Epithelial cell of prostate (primary cell): ENCODE results near the gene ERC2.

ENCODE experiments used
- DNase-seq: peaks from one replicate; pipeline ENCODE4 v3.0.0-alpha.2; 2011; ENCODE audit warnings: low read depth, low spot score
- H3K27ac ChIP-seq: fragments of 450-650 bp; 2 replicates; pipeline ENCODE4 v1.5.1; 2017; ENCODE audit warnings: mild to moderate bottlenecking

ERC2 gene

DNA sequence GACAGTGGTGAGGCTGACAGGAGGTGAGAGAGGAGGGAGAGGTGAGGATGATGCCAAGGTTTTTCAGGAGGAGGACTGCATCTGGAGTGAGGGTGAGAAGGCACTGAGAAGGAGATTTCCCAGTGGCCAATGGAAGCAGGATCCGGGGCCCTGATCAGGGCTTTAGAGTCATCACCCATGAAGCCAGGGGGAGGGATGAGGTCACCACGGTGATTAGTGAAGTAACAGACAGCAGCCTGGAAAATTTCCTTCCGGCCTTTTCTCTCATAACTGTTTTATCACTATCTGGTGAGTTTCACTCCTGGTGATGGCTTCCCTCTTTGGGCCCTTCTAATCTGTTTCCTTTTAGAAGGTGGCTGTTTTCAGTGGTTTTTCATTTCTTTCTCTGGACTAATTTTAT lies 900.7 kb downstream of the ERC2 start:
- no peak overlapping the region for H3K27ac ChIP-seq
- DNase-seq = no peak

DNA sequence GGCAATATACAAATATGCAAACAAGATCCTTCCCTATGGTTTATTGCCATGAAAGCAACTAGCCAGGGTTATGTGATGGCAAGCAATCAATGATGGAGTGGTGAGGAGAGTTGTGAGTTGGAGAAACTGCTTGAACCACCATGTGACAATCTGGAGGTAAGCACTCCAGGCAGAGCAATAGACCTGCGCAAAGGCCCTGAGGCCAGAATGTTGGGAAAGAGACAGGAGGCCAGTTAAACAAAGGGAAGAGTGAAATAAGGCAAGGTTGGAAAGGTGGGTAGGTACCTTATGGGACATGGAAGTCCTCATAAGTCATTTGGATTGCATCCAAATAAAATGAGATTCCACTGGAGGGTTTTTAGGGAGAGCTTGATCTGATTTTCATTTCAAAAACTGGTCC lies 901.1 kb downstream of the ERC2 start:
- no peak overlapping the region for H3K27ac ChIP-seq
- DNase-seq = no peak

DNA sequence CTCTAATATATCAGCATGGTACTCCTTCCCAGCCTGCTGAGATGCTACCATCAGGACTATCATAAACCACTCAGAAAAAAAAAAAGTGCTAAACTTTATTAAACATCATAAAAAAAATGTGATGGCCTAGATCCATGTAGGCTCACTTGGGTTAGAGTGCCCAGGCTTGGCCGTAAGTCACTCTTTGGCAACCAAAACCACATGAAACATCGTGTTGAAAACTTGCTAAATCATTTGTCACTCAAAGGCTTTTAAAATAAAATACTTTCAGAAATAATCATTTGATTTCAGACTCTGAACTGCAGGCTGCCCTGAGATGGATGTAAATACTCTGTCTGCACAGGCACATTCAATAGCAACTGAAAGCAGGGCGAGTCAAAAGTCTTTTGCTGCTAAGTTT lies 902.7 kb downstream of the ERC2 start:
- H3K27ac ChIP-seq = no peak overlapping the region
- no peak for DNase-seq

- no peak for DNase-seq
Measured at GRCh38 chr3:55564726-55565125, 903.5 kb downstream of the ERC2 start.

GRCh38 chr3:55562700-55563099 lies 905.6 kb downstream of the ERC2 start:
- no peak for DNase-seq
- no peak overlapping the region for H3K27ac ChIP-seq

More at GRCh38 chr3:55564726-55565125, 903.5 kb downstream of the ERC2 start:
- H3K27ac ChIP-seq = no peak overlapping the region

- no peak for DNase-seq
- no peak overlapping the region for H3K27ac ChIP-seq
Measured at GRCh38 chr3:55559500-55560423, 908.5 kb downstream of the ERC2 start.

DNA sequence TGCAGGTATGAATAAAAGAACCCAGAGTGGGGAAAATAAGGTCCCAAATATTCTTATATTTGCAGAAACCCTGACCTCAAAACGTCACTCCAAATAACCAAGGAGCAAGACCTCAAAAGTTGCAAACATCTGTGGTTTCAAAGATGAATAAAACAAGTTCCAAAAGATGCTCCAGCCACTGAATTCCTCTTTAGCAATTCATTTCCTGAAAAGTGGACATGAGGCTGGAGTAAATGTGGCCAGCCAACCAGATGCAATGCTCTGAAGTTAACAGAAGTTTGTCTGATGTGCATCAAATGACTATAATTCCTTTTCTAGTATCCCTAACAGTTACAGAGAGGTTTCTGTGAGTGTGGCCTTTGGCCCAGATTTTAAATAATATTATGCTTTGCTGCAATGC lies 910.0 kb downstream of the ERC2 start:
- no peak for DNase-seq

GRCh38 chr3:55557549-55557948 lies 910.7 kb downstream of the ERC2 start:
- no peak for DNase-seq
- H3K27ac ChIP-seq = no peak overlapping the region

More for the DNA sequence above, 910.0 kb downstream of the ERC2 start:
- H3K27ac ChIP-seq = no peak overlapping the region

DNA sequence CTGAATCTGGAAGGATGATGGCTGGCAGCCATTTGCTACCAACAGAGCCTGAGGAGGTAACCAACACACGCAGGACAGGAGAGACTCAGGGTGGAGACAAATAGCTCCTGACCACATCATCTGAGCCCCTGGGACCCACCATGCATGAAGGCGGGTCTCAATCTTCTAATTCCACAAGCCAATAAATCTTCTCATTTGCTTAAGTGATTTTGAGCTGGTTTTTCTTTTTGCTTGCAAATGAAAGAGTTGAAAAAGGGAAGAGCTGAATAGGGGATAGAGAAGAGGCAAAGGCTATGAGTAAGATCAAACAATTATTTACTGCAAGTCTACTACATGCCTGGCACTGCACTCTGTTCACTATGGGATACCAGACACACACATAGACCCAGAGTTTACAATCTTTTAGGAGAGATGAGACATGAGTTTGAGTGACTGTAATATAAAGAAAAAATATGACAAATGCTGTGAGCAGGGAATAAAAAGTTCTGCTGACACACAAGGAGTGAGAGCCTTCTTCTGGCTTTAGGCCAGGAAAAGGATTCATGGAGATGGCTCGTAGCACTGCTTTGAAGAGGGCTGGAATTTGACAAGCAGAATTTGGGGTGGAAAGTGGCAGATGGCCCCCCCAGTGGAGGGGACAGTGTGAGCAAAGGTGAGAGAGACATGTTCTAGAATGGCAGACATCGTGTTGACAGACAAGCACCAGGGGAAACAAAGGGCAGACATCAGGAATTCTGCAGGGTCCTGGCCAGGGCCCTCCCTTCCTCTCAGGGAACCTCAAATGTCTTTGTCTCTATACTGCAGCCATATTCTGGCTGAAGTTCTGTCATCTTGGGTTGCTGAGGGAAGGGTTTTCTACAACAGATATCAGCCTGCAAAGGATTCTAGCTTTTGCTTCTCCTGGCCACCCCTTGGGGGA lies 911.4 kb downstream of the ERC2 start:
- no peak for DNase-seq

DNA sequence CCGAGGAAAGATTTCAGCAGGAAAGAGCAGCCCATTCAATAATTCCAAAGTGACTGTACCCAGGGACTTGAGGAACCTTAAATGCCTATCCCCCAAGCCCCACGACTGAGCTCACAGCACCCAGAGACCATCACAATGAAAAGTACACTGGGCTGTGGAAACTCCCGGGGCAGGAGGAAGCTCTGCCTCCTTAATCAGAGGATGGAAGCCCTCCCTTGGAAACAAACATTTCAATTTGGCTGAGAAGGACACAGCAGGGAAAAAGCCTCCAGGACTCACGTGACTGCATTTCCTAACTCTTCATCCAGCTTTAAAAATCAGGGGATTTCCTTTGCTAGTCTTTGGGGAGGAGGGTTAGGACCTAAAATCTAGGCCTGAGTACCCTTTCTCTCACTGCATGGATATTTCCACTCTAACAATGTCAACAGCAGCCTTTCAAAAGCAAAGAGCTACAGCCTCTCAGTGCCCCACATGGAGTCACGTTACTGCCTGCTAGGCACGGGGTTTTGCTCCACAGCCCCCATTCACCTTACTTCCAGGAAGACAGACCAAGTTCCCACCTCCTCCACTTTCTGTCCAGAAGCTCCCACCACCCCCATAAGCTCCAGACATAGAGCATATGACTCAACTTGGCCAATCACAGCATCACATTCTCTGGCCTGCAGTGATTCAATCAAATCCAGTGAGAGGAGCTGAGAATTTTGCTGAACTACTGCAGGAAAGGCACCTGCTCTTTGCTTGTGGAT lies 912.2 kb downstream of the ERC2 start:
- H3K27ac ChIP-seq = no peak overlapping the region
- DNase-seq = no peak

More for the DNA sequence above, 911.4 kb downstream of the ERC2 start:
- H3K27ac ChIP-seq = no peak overlapping the region

GRCh38 chr3:55554634-55555425 lies 913.4 kb downstream of the ERC2 start:
- no peak for DNase-seq
- H3K27ac ChIP-seq = no peak overlapping the region

DNA sequence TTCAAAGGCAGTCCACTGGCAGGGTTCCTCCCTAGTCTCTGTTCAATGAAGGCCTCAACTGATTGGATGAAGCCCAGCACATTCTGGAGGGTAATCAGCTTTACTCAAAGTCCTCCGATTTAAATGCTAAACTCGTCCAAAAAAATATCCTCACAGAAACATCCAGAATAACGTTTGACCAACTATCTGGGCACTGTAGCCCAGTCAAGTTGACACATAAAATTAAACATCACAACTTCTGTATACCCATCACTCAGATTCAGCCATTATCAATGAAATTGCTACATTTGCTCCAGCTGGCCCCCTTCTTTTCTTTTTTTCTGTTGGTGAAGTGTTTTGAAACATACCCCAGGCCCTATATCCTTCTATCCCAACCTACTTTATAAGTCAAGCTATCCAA lies 916.6 kb downstream of the ERC2 start:
- no peak for DNase-seq
- no peak overlapping the region for H3K27ac ChIP-seq

GRCh38 chr3:55549177-55549576 lies 919.1 kb downstream of the ERC2 start:
- DNase-seq = no peak
- H3K27ac ChIP-seq = no peak overlapping the region

GRCh38 chr3:55546866-55547669 lies 921.2 kb downstream of the ERC2 start:
- no peak for DNase-seq
- no peak overlapping the region for H3K27ac ChIP-seq

DNA sequence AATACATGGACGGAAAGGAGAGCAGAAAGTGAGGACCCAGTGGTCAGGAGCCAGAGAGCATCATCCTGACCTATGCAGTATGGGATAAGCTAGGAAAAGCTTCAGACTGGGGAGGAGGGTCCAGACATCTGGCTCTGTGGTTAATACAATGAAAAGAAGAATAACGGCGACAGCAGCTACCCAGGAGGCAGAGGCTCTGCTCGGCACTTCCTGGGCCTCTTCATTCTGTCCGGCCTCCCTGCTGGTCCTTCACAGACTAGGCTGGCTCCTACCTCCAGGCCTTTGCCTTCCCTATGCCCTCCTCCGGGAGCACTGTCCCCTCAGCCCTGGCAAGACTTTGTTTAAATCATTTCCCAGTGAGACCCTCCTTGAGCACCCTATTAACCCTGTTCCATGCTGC lies 922.3 kb downstream of the ERC2 start:
- no peak for DNase-seq
- no peak overlapping the region for H3K27ac ChIP-seq

DNA sequence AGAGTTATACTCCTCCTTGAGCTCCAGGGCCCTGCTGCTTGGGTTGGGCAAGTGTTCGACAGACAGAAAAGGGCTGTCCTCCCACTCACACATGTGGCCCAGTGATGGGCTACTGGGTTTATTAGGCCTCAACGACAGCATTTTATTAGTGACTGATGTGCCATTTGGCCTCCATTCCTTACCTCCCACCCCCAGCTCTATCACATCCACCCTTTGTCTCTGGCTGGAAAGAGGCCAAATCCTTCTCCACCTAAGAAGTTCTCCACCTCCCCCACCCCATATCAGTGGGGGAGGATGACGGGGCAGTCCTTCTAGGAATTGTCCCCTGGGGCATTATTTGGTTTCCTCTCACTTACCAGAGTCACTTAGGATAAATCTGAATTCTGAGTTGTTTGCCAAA lies 924.0 kb downstream of the ERC2 start:
- H3K27ac ChIP-seq = no peak overlapping the region
- no peak for DNase-seq

DNA sequence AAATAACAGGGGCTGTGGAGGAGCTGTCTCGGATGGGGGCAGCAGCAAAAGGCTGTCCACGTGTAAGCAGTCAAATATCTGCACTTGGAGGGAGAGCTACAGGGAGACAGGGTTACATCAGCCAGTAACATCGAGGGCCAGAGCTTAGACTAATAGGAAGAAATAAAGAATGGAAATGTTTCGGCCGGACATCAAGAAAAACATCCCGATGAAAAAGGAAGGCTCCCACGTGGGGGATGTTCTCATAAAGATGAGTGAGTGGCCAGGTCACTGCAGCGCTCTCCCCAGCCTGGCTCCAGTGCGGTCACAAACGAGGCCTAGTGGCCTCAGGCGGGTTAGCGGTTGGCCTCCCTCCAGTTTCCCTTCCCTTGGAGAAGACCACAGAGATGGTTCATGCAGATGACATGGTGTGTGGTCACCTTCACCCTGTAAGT lies 925.1 kb downstream of the ERC2 start:
- H3K27ac ChIP-seq = no peak overlapping the region
- DNase-seq = no peak

DNA sequence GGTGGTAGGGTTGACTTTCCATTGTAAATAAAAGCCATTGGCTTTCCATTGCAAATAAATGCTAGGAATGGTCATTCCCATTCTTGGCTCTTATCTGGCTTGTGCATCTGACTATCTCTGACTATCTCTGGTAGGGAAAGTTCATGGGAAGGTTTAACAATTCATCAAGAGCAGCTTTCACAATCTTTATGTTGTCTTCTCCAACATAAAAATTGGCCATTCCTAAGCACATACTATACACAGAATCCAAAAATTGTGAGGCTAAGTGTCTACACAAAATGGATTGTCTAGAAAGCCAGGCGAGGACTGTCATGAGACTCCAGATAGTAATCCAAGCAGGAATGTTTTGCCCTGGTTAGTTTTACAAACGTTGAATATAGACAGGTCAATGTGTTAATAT lies 926.8 kb downstream of the ERC2 start:
- no peak for DNase-seq
- H3K27ac ChIP-seq = no peak overlapping the region

DNA sequence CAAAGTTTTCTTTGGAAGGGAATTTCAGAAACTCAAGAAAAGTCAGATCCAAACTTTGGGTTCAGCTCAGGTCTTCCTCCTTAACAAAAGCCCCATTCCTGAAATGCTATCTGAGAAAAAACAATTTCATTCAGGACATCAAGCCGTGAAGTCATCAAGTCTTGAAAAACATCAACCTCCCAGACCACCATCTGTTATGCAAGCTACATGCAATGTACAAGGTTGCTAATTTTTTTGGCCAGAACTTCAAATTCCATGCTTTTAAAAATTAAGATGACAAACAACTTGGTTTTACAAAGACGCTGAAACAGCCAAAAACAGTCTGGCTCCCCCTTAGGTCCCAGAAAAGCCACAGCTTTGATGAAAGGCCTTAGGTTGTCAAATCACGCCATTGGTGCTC lies 927.3 kb downstream of the ERC2 start:
- H3K27ac ChIP-seq = no peak overlapping the region
- DNase-seq = no peak
